ENCODE data around the gene APBA2. TPM values are rescaled to one million over a fixed set of nuclear protein-coding genes. Genes with fewer than 3 reads are reported as not detected.

Gene APBA2
- total RNA-seq, 6 experiments from 2014 or later, result 5.3 to 6.5 (median 6.1) TPM

DNA sequence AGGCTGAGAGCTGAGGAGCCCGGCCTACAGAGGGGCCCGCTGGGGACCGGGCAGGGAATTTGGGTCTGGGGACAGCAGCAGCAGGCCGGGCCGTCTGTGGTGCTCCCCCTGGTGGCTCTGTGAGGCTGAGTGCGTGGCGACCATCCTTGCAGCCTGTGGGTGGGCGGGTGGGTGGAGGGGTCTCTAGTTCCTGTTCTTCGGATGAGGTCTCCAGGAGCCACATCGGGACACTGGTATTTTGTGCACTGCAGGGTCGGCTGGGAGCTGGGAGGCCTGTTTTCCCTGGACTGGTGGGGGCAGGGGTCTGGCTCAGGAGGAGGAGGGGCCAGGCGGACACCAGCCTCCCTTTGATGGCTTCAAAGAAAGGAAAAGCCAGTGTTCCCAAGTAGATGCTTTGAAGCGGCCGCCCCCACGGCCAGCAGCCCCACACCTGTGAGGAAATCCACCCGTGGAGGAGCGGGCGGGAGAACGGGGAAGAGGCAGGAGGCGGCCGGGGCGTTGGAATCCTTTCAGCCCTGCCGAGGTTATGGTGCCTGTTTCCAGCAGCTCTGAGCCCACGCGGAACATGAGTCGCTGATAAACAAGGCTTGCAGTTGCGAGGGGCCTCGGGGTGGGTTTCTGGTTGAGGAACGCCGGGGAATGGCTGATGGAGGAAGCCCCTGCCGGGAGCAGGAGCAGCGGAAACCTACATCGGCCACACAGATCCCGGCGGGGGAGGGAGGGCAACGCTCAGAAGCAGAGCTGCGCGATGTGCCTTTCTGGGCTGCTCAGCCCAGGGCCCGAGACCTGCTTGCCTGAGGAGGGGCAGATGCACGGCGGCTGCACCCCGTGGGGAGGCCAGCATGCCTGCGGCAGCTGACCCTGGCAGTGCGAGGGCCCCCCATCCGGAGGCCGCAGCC, 229.6 kb downstream of the APBA2 start:
- TF ChIP-seq, protein P1, sequence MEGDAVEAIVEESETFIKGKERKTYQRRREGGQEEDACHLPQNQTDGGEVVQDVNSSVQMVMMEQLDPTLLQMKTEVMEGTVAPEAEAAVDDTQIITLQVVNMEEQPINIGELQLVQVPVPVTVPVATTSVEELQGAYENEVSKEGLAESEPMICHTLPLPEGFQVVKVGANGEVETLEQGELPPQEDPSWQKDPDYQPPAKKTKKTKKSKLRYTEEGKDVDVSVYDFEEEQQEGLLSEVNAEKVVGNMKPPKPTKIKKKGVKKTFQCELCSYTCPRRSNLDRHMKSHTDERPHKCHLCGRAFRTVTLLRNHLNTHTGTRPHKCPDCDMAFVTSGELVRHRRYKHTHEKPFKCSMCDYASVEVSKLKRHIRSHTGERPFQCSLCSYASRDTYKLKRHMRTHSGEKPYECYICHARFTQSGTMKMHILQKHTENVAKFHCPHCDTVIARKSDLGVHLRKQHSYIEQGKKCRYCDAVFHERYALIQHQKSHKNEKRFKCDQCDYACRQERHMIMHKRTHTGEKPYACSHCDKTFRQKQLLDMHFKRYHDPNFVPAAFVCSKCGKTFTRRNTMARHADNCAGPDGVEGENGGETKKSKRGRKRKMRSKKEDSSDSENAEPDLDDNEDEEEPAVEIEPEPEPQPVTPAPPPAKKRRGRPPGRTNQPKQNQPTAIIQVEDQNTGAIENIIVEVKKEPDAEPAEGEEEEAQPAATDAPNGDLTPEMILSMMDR (IDR thresholded peaks at IDR 0.05), result peak; percentile 60
- no peak overlapping the region for H3K27ac Mint-ChIP-seq
- H3K4me1 Mint-ChIP-seq (ENCODE audit: low read depth), result no peaks in the 10 kb centered on the region
- no peaks in the 10 kb centered on the region for H3K36me3 Mint-ChIP-seq (ENCODE audit: low read depth)
- no peaks in the 10 kb centered on the region; the same call in 1 of the 2 replicates for H3K9me3 Mint-ChIP-seq
- peak overlapping the region; percentile 24; the same call in 1 of the 2 replicates for H3K4me3 Mint-ChIP-seq
- peaks cover 5% of the 10 kb centered on the region for H3K27me3 Mint-ChIP-seq (ENCODE audit: insufficient read depth)
- no peak for DNase-seq

DNA sequence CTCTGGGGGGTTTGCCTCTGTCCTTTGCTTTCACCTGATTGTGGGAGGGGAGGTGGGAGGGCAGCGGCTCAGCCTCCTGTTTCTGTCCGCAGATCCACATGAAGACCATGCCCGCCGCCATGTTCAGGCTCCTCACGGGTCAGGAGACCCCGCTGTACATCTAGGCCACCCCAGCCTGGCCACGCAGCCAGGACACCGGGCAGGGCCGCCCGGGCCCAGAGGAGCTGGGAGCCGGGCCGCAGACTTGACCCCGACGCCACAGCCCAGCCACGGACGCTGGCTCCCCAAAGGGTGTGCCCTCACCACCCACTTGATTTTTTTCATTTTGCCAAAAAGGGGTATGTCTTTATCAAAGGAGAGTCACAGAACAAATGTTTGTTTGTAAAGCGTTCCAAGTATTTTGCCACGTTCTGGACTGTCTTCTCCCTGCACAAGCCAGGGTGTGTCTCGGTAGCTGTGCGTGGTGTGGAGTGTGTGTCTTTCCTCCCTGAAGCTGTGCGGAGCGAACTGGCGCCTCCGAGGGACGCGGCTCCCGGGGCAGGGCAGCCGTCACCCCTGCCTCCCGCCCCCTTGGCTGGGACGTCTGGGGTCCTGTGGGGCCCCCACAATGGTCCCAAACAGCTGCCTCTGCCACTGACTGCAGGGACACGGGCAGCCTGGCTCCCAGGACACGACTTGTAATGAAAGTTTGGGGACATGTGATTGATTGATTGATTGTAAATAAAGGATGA, 231.4 kb downstream of the APBA2 start:
- Mint-ChIP-seq H3K27me3 (ENCODE audit: insufficient read depth) (peaks cover 5% of the 10 kb centered on the region), H3K36me3 (ENCODE audit: low read depth) (no peaks in the 10 kb centered on the region), H3K9me3 (no peaks in the 10 kb centered on the region), H3K4me3 (no peak overlapping the region), H3K27ac (no peak overlapping the region), H3K4me1 (ENCODE audit: low read depth) (no peaks in the 10 kb centered on the region)
- TF ChIP-seq, protein P1 (IDR thresholded peaks at IDR 0.05), result no peak
- no peak for DNase-seq

DNA sequence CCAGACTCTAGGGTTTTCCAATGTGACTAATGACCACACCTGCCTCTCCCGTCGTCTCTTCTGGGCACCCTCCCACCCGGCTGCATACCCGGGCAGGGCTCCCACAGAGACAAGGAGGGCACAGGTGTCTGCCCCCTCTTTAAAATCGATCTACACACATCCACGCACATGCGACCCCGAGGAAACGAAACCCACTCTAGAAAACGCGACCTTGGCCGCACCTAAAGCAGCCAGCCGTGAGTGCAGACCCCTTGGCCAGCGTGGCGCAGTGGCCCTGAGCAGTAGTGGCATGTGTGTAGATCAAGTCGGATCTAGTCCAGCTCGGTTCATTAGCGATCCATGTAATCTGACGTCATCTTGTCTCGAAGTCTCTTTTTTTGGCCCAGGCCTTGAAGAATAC, 232.0 kb downstream of the APBA2 start:
- TF ChIP-seq, protein P1 (IDR thresholded peaks at IDR 0.05), result no peak
- no peak for DNase-seq
- no peak overlapping the region for H3K27ac Mint-ChIP-seq
- H3K9me3 Mint-ChIP-seq, result no peaks in the 10 kb centered on the region
- no peaks in the 10 kb centered on the region for H3K4me1 Mint-ChIP-seq (ENCODE audit: low read depth)
- H3K4me3 Mint-ChIP-seq, result no peak overlapping the region
- H3K27me3 Mint-ChIP-seq (ENCODE audit: insufficient read depth), result peaks cover 8% of the 10 kb centered on the region
- no peaks in the 10 kb centered on the region for H3K36me3 Mint-ChIP-seq (ENCODE audit: low read depth)

DNA sequence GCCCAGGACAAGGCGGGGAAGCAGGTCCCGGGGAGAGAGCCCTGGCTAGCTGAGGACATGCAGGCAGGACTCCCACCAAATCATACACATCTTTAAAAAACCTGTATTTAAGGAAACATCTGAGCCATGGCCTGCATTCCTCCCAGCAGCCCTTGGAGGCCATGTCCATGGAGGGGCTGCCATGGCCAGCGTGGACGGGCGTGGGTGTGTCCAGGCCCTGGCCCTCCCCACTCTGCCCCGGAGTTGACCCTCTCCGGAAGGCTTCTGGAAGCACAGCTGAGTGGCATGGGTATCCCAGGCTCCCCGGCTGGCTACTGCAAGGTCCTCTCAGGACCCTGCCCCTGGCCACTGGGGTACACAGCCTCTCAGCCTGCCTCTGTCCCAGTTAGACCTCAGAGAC, 234.1 kb downstream of the APBA2 start:
- H3K4me1 Mint-ChIP-seq (ENCODE audit: low read depth), result no peaks in the 10 kb centered on the region
- no peaks in the 10 kb centered on the region for H3K36me3 Mint-ChIP-seq (ENCODE audit: low read depth)
- H3K27ac Mint-ChIP-seq, result no peak overlapping the region
- peaks cover 6% of the 10 kb centered on the region for H3K27me3 Mint-ChIP-seq (ENCODE audit: insufficient read depth)
- TF ChIP-seq, protein P1 (IDR thresholded peaks at IDR 0.05), result no peak
- DNase-seq, result no peak
- no peak overlapping the region for H3K4me3 Mint-ChIP-seq
- H3K9me3 Mint-ChIP-seq, result no peaks in the 10 kb centered on the region

DNA sequence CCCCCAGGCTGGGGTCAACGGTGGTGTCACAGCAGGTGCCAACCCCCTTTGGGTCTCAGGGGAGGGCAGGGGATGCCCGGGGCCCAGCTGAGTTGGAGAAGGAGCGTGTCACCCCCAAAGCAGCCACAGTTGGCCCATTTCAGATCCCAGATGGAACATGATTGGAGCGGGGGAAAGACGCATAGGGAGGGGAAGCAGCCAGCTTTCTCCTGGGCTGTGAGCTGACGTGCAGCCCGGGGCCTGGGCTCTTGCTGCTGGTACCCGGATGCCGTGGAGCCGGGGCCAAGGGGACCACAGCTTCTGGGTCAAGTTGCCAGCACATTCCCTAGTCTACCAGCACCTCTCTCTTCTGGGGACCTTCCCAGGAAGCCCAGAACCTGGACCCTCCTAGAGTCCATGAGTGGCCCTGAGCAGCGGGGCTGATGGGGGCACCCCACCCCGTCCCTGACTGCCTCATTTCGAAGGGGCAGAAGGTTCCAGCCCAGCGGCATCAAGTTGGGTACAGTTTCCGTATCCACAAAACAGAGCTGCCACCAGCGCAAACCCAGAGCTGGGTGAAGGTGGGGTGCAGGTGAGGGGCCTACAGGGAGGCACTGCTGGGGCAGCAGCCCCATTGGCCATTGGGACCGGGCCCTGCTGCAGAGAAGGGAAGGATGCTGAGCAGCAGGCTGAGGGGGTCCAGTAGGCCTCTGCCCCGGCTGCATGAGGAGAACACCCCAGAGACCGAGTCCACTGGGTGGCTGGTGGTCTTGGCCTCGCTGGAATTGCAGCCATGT, 235.0 kb downstream of the APBA2 start:
- TF ChIP-seq, protein P1 (IDR thresholded peaks at IDR 0.05), result no peak
- Mint-ChIP-seq H3K4me3 (no peak overlapping the region), H3K9me3 (no peaks in the 10 kb centered on the region), H3K36me3 (ENCODE audit: low read depth) (no peaks in the 10 kb centered on the region), H3K4me1 (ENCODE audit: low read depth) (no peaks in the 10 kb centered on the region), H3K27ac (no peak overlapping the region), H3K27me3 (ENCODE audit: insufficient read depth) (peaks cover 6% of the 10 kb centered on the region)
- no peak for DNase-seq
